ENCODE measurements around the gene HAUS7.

Gene HAUS7

DNA sequence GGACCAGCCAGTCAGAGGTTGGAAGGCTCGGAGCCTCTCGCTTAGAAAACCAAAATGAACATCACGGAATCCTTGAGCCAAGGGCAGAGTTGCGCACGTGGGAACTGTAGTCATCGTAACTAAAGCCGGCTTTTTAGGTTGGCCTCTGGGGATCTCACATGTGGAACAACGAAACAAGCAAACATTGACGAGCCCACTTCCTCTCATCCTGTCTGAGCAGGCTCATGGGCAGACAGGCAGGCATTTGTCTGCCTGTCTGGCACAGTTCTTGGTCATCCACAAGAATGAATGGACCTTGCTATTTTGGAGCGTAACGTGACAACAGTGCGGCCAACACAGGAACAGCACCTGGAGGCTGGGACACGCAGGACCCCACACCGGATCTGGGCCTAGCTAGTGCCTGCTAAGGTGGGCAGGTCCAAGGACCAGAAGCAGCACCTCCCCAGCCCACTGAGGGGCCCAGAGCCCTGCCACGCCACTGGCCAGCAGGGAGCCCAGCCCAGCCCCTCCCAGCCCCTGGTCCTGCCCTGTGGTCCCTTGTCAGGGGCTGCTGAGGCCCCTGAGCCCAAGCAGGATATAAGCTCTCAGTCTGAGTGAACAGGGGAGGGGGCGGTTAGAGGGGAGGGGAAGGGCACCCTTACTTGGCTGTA, 15.3 kb downstream of the HAUS7 start:
- H3K27me3 ChIP-seq (replicated peaks in 2 of 5; ENCODE audit: control insufficient read depth in 4 of 5, insufficient read depth in 5 of 5, low read length in 4 of 5) = peaks cover 0 to 6% (median 0%) of the 10 kb centered on the region in 5 experiments
- H3K36me3 ChIP-seq (ENCODE audit: control insufficient read depth in 4 of 4, insufficient read depth in 4 of 4, low read length in 3 of 4) = peaks cover 0 to 43% (median 19%) of the 10 kb centered on the region in 4 experiments
- WGBS (ENCODE audit: insufficient coverage) = 90% methylated on average over 16 of the region's 16 CpGs
- H3K4me3 ChIP-seq (ENCODE audit: control insufficient read depth in 1 of 7, extremely low read depth in 1 of 7, insufficient read depth in 4 of 7, low read depth in 2 of 7, low read length in 6 of 7) = no peak overlapping the region
- H3K27ac ChIP-seq (ENCODE audit: insufficient read depth in 1 of 2, low read depth in 1 of 2, low read length in 2 of 2, poor library complexity in 1 of 2, severe bottlenecking in 2 of 2) = no peak overlapping the region
- DNase-seq = no peak
- POLR2A ChIA-PET = no interaction called here
- no peaks in the 10 kb centered on the region for H3K9me3 ChIP-seq (ENCODE audit: control extremely low read depth in 1 of 5, control insufficient read depth in 4 of 5, insufficient read depth in 2 of 5, low read depth in 1 of 5, low read length in 4 of 5)
- CTCF ChIA-PET = no interaction called here
- H3K4me1 ChIP-seq (ENCODE audit: control extremely low read depth in 1 of 4, control insufficient read depth in 4 of 4, insufficient read depth in 4 of 4, low read length in 3 of 4) = no peaks in the 10 kb centered on the region

- Histone ChIP-seq H3K27ac (ENCODE audit: insufficient read depth in 1 of 2, low read depth in 1 of 2, low read length in 2 of 2, poor library complexity in 1 of 2, severe bottlenecking in 2 of 2) (no peak overlapping the region), H3K4me1 (ENCODE audit: control extremely low read depth in 1 of 4, control insufficient read depth in 4 of 4, insufficient read depth in 4 of 4, low read length in 3 of 4) (peaks cover 0 to 2% (median 0%) of the 10 kb centered on the region in 4 experiments), H3K36me3 (ENCODE audit: control insufficient read depth in 4 of 4, insufficient read depth in 4 of 4, low read length in 3 of 4) (peaks cover 0 to 30% (median 12%) of the 10 kb centered on the region in 4 experiments), H3K27me3 (replicated peaks in 2 of 5; ENCODE audit: control insufficient read depth in 4 of 5, insufficient read depth in 5 of 5, low read length in 4 of 5) (peaks cover 0 to 14% (median 0%) of the 10 kb centered on the region in 5 experiments), H3K4me3 (ENCODE audit: control insufficient read depth in 1 of 7, extremely low read depth in 1 of 7, insufficient read depth in 4 of 7, low read depth in 2 of 7, low read length in 6 of 7) (no peak overlapping the region), H3K9me3 (ENCODE audit: control extremely low read depth in 1 of 5, control insufficient read depth in 4 of 5, insufficient read depth in 2 of 5, low read depth in 1 of 5, low read length in 4 of 5) (no peaks in the 10 kb centered on the region)
- ChIA-PET CTCF (no interaction called here), POLR2A (no interaction called here)
- no peak for DNase-seq
- 85% methylated on average over 6 of the region's 8 CpGs for WGBS (ENCODE audit: insufficient coverage)
Measured at GRCh38 chrX:153450949-153451277, 19.5 kb downstream of the HAUS7 start.

- no peaks in the 10 kb centered on the region for H3K9me3 ChIP-seq (ENCODE audit: control extremely low read depth in 1 of 5, control insufficient read depth in 4 of 5, insufficient read depth in 2 of 5, low read depth in 1 of 5, low read length in 4 of 5)
Measured at GRCh38 chrX:153450114-153450948, 20.0 kb downstream of the HAUS7 start.

DNA sequence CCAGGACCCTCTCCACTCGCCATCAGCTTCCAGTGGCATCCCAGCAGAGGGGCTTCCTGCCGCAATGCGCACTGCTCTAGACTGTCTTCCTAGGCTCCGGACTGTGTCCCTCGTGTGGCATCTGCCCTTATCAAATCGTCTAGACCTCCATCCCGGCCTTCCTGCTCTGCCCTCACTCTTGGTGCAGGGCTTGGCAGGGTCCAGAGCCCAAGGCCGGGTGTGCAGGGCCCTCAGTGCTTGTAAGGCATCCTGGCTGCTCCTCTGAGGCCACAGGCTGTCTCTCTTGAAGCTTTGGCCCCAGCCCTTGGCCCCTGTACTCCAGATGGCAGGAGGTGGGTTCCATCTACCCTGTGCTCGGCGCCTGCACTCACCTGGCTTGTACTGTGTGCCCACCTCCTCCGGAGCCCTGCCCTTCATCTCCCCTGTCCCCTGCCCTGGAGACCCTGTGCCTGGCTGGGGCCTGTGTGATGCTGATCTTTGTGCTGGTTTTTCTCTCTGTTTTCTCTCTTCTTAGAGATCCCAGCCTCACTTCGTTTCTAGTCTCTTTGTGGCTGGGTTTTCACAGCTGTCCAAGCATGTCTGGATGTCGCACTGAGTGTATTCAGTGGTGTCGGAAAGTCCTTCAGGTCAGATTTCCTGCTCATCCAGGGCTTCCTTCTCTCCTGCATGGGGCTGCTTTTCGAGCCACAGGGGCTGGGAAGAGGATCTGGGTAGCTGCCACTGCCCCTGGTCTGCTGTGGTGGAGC, 20.8 kb downstream of the HAUS7 start:
- Histone ChIP-seq H3K27me3 (replicated peaks in 2 of 5; ENCODE audit: control insufficient read depth in 4 of 5, insufficient read depth in 5 of 5, low read length in 4 of 5) (peaks cover 0 to 14% (median 0%) of the 10 kb centered on the region in 5 experiments), H3K9me3 (ENCODE audit: control extremely low read depth in 1 of 5, control insufficient read depth in 4 of 5, insufficient read depth in 2 of 5, low read depth in 1 of 5, low read length in 4 of 5) (no peaks in the 10 kb centered on the region), H3K36me3 (ENCODE audit: control insufficient read depth in 4 of 4, insufficient read depth in 4 of 4, low read length in 3 of 4) (peaks cover 0 to 16% (median 8%) of the 10 kb centered on the region in 4 experiments), H3K4me1 (ENCODE audit: control extremely low read depth in 1 of 4, control insufficient read depth in 4 of 4, insufficient read depth in 4 of 4, low read length in 3 of 4) (peaks cover 0 to 5% (median 0%) of the 10 kb centered on the region in 4 experiments), H3K4me3 (ENCODE audit: control insufficient read depth in 1 of 7, extremely low read depth in 1 of 7, insufficient read depth in 4 of 7, low read depth in 2 of 7, low read length in 6 of 7) (no peak overlapping the region), H3K27ac (ENCODE audit: insufficient read depth in 1 of 2, low read depth in 1 of 2, low read length in 2 of 2, poor library complexity in 1 of 2, severe bottlenecking in 2 of 2) (no peak overlapping the region)
- ChIA-PET CTCF (interaction anchor here (0.9 kb wide), 1 partner anchor 60 kb away, joined by 3 read pairs; no protein-coding TSS in a partner anchor), POLR2A (no interaction called here)
- 89% methylated on average over 13 of the region's 15 CpGs for WGBS (ENCODE audit: insufficient coverage)
- no peak for DNase-seq

More at GRCh38 chrX:153450114-153450948, 20.0 kb downstream of the HAUS7 start:
- H3K36me3 ChIP-seq (ENCODE audit: control insufficient read depth in 4 of 4, insufficient read depth in 4 of 4, low read length in 3 of 4) = peaks cover 0 to 24% (median 12%) of the 10 kb centered on the region in 4 experiments
- no peak overlapping the region for H3K4me3 ChIP-seq (ENCODE audit: control insufficient read depth in 1 of 7, extremely low read depth in 1 of 7, insufficient read depth in 4 of 7, low read depth in 2 of 7, low read length in 6 of 7)
- POLR2A ChIA-PET = no interaction called here
- H3K27ac ChIP-seq (ENCODE audit: insufficient read depth in 1 of 2, low read depth in 1 of 2, low read length in 2 of 2, poor library complexity in 1 of 2, severe bottlenecking in 2 of 2) = no peak overlapping the region
- peaks cover 0 to 14% (median 0%) of the 10 kb centered on the region in 5 experiments for H3K27me3 ChIP-seq (replicated peaks in 2 of 5; ENCODE audit: control insufficient read depth in 4 of 5, insufficient read depth in 5 of 5, low read length in 4 of 5)
- DNase-seq = no peak
- peaks cover 0 to 5% (median 0%) of the 10 kb centered on the region in 4 experiments for H3K4me1 ChIP-seq (ENCODE audit: control extremely low read depth in 1 of 4, control insufficient read depth in 4 of 4, insufficient read depth in 4 of 4, low read length in 3 of 4)
- CTCF ChIA-PET = no interaction called here
- 94% methylated on average over 19 of the region's 26 CpGs for WGBS (ENCODE audit: insufficient coverage)

- peaks cover 0 to 14% (median 0%) of the 10 kb centered on the region in 5 experiments for H3K27me3 ChIP-seq (replicated peaks in 2 of 5; ENCODE audit: control insufficient read depth in 4 of 5, insufficient read depth in 5 of 5, low read length in 4 of 5)
- H3K4me1 ChIP-seq (ENCODE audit: control extremely low read depth in 1 of 4, control insufficient read depth in 4 of 4, insufficient read depth in 4 of 4, low read length in 3 of 4) = peaks cover 0 to 5% (median 0%) of the 10 kb centered on the region in 4 experiments
- WGBS (ENCODE audit: insufficient coverage) = 86% methylated on average over 12 of the region's 21 CpGs
- ChIA-PET CTCF (interaction anchor here (0.9 kb wide), 1 partner anchor 60 kb away, joined by 3 read pairs; no protein-coding TSS in a partner anchor), POLR2A (interaction anchor here (0.6 kb wide), 1 partner anchor 452 kb away, joined by 3 read pairs; no protein-coding TSS in a partner anchor)
- no peak overlapping the region for H3K27ac ChIP-seq (ENCODE audit: insufficient read depth in 1 of 2, low read depth in 1 of 2, low read length in 2 of 2, poor library complexity in 1 of 2, severe bottlenecking in 2 of 2)
- peaks cover 0 to 12% (median 5%) of the 10 kb centered on the region in 4 experiments for H3K36me3 ChIP-seq (ENCODE audit: control insufficient read depth in 4 of 4, insufficient read depth in 4 of 4, low read length in 3 of 4)
- no peak overlapping the region for H3K4me3 ChIP-seq (ENCODE audit: control insufficient read depth in 1 of 7, extremely low read depth in 1 of 7, insufficient read depth in 4 of 7, low read depth in 2 of 7, low read length in 6 of 7)
- no peaks in the 10 kb centered on the region for H3K9me3 ChIP-seq (ENCODE audit: control extremely low read depth in 1 of 5, control insufficient read depth in 4 of 5, insufficient read depth in 2 of 5, low read depth in 1 of 5, low read length in 4 of 5)
- DNase-seq = no peak
Measured at GRCh38 chrX:153448556-153449367, 21.6 kb downstream of the HAUS7 start.

DNA sequence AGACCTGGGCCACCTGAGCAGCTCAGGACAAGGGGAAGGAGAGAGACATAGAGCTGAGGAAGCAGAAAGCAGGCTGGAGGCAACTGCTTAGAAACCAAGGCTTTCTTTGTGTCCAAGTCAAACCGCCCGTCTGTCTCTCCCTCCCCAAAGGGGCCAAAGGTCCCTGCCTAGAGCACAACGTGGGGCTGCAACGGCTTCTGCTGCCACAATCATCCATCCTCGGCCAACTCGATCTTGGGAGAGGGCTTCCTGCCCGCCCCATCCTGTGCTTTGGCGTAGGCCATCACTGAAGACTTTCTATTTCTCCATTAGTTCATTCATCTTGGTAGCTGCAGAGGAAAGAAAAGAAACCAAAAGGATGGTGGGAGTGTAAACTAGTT, 22.8 kb downstream of the HAUS7 start:
- Histone ChIP-seq H3K9me3 (ENCODE audit: control extremely low read depth in 1 of 5, control insufficient read depth in 4 of 5, insufficient read depth in 2 of 5, low read depth in 1 of 5, low read length in 4 of 5) (no peaks in the 10 kb centered on the region), H3K4me1 (ENCODE audit: control extremely low read depth in 1 of 4, control insufficient read depth in 4 of 4, insufficient read depth in 4 of 4, low read length in 3 of 4) (peaks cover 0 to 5% (median 0%) of the 10 kb centered on the region in 4 experiments), H3K36me3 (ENCODE audit: control insufficient read depth in 4 of 4, insufficient read depth in 4 of 4, low read length in 3 of 4) (peaks cover 0 to 10% (median 5%) of the 10 kb centered on the region in 4 experiments), H3K27me3 (replicated peaks in 2 of 5; ENCODE audit: control insufficient read depth in 4 of 5, insufficient read depth in 5 of 5, low read length in 4 of 5) (peaks cover 0 to 14% (median 0%) of the 10 kb centered on the region in 5 experiments), H3K4me3 (ENCODE audit: control insufficient read depth in 1 of 7, extremely low read depth in 1 of 7, insufficient read depth in 4 of 7, low read depth in 2 of 7, low read length in 6 of 7) (no peak overlapping the region), H3K27ac (ENCODE audit: insufficient read depth in 1 of 2, low read depth in 1 of 2, low read length in 2 of 2, poor library complexity in 1 of 2, severe bottlenecking in 2 of 2) (no peak overlapping the region)
- CTCF ChIA-PET = no interaction called here
- POLR2A ChIA-PET = no interaction called here
- no peak for DNase-seq
- WGBS (ENCODE audit: insufficient coverage) = 89% methylated on average over 8 of the region's 8 CpGs
